DMS114 treated with DMSO at 0.1 percent for 48 hours (cell line): Measurements from ENCODE around the gene CPZ.
"Not testable (repeated sequence)": the region's sequence is repeated elsewhere in the genome, so short reads cannot be mapped to it uniquely, and the experiment has no call there.

Source experiments
- DNase-seq: peaks from one replicate; lab custom pipeline; 2025; ENCODE audit not compliant: unreplicated experiment; lab: John Stamatoyannopoulos, UW

The CPZ gene

DNA sequence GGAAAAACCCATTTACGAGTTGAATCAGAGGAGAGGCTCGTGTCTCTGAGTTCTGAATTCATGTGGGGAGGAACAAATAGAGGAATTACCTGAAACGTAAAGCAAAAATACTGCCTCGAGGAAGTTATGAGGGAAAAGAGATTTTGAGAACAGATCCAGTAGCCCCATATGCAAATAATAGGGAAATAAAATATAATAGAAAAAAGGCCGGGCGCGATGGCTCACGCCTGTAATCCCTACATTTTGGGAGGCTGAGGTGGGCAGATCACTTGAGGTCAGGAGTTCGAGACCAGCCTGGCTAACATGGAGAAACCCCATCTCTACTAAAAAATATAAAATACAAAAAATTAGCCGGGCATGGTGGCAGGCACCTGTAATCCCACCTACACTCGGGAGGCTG lies 42.2 kb downstream of the CPZ start:
- not testable (repeated sequence) for DNase-seq

DNA sequence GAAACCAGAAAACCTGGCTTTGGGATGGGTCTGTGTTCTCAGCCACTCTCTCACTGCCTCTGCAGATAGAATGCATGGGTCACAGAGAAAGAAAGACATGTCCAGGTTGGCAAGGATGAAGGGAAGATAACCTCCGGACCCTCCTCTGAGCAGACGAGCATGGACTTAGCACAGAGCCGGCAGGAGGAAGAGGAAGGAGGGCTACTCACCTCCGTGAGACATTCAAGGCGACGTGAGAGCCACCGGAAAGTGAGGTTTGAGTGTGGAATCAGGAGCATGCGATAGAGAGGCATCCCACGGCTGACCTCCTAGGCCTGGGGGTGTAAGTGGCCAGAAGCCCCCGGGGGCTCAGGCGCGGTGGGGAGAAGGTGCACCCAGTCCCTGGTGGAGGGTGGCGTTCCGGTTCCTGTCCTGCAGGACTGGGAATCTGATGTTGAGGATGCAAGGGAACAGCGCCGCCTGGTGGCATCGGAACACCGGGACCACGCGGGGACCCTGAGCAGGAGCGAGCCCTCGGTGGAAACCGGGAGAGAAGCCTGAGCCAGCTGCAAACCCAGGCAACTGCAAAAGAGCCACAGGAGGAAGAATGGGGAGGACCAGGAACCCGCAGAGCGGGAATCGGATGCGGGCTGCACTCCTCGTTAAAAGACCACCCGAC lies 43.5 kb downstream of the CPZ start:
- not testable (repeated sequence) for DNase-seq

- no peak for DNase-seq
Measured at GRCh38 chr4:8637456-8637984, 45.0 kb downstream of the CPZ start.

GRCh38 chr4:8639021-8639420 lies 46.5 kb downstream of the CPZ start:
- no peak for DNase-seq

DNA sequence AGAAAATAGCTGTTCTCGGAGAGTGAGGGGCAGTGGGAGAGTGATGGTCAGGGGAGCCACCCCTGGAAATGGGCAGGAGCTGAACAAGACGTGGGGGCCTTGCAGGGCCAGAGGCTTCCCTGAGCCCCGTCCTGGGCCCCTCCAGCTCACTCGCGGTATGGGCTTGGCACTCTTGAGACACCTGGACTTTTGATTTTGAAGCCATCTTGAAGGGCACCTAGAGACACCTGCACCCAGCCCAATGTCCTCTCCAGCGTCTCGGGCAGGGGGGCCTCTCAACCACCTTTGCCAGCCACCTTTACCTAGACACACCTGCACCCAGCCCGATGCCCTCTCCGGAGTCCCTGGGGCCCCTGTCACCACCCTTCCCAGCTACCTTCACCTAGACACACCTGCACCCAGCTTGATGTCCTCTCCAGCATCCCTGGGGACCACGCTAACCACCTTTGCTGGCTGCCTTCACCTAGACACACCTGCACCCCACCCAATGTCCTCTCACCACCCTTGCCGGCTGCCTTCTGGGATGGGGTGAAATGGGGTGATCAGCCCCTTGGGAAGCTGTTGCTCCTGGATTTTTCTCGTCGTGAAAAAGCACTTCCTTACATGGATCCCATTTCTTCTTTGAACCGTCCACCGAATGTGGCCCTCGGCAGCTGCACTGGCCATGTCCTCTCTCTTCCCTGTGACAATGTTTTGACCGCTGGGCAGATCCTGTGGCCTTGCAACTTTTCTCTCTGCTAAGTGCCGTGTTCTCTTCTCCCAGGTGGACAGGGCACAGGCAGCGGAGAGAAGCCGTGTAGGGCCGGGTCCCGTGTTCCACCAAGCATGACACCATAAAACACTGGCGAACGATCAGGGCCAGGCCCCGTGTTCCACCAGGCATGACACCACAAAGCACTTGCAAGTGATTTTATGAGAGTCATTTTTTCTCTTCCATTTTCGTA lies 47.5 kb downstream of the CPZ start:
- DNase-seq: no peak

DNA sequence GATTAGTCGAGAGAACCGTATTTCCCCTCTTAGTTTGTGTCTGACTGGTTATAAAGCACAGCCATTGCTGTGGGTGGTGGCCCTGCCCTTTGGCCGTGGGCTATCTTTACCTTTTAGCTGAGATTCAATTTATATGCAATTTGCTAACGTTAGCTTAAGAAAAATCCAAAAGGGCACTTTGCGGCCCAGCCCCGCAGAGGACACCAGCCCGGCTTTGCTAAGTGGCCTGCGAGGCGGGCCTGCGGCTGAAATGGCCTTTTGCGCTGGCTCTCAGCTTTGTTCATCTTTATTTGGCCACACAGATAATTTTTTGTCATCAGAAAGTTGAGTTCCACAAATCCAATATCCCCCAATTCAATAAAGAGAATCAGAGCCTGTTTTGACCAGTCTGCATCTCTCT lies 48.3 kb downstream of the CPZ start:
- DNase-seq: no peak

GRCh38 chr4:8641256-8641655 lies 48.7 kb downstream of the CPZ start:
- no peak for DNase-seq

- DNase-seq: no peak
Measured at GRCh38 chr4:8641931-8642650, 49.5 kb downstream of the CPZ start.

GRCh38 chr4:8642651-8643321 lies 50.2 kb downstream of the CPZ start:
- DNase-seq: no peak

- no peak for DNase-seq
Measured at GRCh38 chr4:8643441-8643840, 50.9 kb downstream of the CPZ start.

GRCh38 chr4:8643986-8644385 lies 51.4 kb downstream of the CPZ start:
- no peak for DNase-seq

- DNase-seq: no peak
Measured at GRCh38 chr4:8644461-8644891, 51.9 kb downstream of the CPZ start.

- no peak for DNase-seq
Measured at GRCh38 chr4:8644966-8645752, 52.6 kb downstream of the CPZ start.

DNA sequence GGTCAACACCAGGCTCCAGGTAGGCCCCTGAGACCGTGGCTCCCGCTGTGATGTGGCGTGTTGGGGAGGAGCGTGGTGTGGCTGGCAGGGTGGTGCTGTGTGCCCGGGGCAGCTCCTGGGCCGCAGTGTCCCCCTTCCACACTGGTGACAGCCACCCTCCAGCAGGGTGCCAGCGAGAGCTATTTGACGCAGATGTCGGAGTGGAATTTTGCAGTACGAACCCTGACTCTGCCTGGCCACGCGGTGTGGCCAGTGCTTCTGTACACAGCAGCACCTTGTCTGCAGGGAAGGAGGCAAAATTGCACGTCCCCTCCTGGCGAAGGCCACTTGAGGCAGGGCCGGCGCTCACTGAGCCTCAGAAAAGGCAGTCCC lies 53.2 kb downstream of the CPZ start:
- DNase-seq: no peak

GRCh38 chr4:8646296-8647093 lies 53.9 kb downstream of the CPZ start:
- DNase-seq: no peak

DNA sequence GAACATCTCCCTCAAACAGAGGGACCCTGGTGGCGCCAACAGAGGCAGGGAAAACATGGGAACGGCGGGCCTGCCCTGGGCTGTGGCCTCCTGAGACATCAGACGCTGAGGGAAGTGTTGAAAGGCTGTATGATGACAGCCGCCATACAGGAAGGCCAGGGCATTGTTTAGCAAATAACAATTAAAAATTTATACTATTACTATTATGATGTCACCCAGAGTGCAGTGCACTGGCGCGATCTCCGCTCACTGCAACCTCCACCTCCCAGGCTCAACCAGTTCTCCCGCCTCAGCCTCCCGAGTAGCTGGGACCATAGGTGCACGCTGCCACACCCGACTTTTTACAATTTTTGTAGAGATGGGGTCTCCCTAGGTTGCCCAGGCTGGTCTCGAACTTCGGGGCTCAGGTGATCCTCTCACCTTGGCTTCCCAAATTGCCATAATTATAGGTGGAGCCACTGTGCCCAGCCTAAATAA lies 54.6 kb downstream of the CPZ start:
- no peak for DNase-seq

GRCh38 chr4:8647626-8648025 lies 55.1 kb downstream of the CPZ start:
- no peak for DNase-seq

GRCh38 chr4:8648296-8648695 lies 55.7 kb downstream of the CPZ start:
- no peak for DNase-seq
